ENCODE data around the gene SRSF12. TPM values are rescaled to one million over a fixed set of nuclear protein-coding genes. Genes with fewer than 3 reads are reported as not detected.

The SRSF12 gene
- total RNA-seq, 1 donor from 2014 or later: 3.7 TPM

DNA sequence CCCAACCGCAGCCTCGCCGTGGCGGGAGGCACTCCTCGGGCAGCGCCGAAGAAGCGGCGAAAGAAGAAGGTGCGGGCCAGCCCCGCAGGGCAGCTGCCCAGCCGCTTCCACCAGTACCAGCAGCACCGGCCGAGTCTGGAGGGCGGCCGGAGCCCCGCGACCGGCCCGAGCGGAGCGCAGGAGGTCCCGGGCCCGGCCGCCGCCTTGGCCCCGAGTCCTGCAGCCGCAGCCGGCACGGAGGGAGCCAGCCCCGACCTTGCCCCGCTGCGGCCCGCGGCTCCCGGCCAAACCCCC lies 36.8 kb downstream of the SRSF12 start:
- Mint-ChIP-seq H3K4me1 (ENCODE audit: unreplicated experiment) (peaks cover 37% of the 10 kb centered on the region), H3K27ac (ENCODE audit: unreplicated experiment) (peak overlapping the region; percentile 99), H3K9me3 (ENCODE audit: unreplicated experiment) (no peaks in the 10 kb centered on the region), H3K36me3 (ENCODE audit: unreplicated experiment) (peaks cover 30% of the 10 kb centered on the region), H3K4me3 (ENCODE audit: unreplicated experiment) (peak overlapping the region; percentile 87), H3K27me3 (ENCODE audit: unreplicated experiment) (no peaks in the 10 kb centered on the region)
- no peak for DNase-seq (ENCODE audit: extremely low spot score, unreplicated experiment)
- TF ChIP-seq, protein P1, sequence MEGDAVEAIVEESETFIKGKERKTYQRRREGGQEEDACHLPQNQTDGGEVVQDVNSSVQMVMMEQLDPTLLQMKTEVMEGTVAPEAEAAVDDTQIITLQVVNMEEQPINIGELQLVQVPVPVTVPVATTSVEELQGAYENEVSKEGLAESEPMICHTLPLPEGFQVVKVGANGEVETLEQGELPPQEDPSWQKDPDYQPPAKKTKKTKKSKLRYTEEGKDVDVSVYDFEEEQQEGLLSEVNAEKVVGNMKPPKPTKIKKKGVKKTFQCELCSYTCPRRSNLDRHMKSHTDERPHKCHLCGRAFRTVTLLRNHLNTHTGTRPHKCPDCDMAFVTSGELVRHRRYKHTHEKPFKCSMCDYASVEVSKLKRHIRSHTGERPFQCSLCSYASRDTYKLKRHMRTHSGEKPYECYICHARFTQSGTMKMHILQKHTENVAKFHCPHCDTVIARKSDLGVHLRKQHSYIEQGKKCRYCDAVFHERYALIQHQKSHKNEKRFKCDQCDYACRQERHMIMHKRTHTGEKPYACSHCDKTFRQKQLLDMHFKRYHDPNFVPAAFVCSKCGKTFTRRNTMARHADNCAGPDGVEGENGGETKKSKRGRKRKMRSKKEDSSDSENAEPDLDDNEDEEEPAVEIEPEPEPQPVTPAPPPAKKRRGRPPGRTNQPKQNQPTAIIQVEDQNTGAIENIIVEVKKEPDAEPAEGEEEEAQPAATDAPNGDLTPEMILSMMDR (IDR thresholded peaks at IDR 0.05): no peak

DNA sequence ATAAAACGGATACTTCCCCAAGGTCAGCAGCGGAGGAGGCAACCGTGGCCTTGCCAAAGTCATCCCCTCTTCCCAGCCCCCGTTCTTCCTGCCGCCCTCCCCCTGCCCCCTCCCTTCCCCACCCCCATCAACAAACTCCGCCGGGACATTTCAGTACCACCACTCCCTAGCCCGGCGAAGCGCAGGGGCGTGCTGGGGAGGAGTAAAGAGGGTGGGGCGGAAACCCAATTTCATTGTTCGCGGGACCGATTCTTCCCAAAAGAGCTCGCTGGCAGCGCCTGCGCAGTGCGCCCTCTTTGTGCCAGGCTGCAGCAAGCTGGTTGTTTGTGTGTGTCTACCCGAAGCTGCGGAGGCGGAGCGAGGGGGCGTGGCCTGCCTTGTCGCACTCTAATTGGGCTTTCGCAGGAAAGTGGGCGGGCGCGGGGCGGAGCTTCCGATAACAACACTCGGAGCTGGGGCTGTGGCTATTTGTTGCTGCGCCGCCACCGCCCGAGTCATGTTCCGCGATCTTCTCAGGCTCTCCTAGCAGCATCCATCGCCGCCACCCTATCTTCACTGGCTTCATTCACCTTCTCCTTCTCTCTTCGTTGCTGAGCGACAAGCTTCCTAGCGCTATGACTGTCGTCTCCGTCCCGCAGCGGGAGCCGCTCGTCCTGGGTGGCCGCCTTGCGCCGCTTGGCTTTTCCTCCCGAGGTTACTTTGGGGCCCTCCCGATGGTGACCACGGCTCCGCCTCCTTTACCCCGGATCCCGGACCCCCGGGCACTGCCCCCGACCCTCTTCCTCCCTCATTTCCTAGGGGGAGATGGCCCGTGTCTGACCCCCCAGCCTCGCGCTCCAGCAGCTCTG lies 37.4 kb downstream of the SRSF12 start, which contains the start of gene PNRC1:
TSS of gene PNRC1 (plus strand) at position 471 of the 848 bp plus-strand sequence. CDS start at position 615, 144 bp downstream.
- H3K27me3 Mint-ChIP-seq (ENCODE audit: unreplicated experiment): no peaks in the 10 kb centered on the region
- H3K9me3 Mint-ChIP-seq (ENCODE audit: unreplicated experiment): no peaks in the 10 kb centered on the region
- H3K4me3 Mint-ChIP-seq (ENCODE audit: unreplicated experiment): peak within 1 kb of the TSS; percentile 91
- peaks cover 37% of the 10 kb centered on the region for H3K4me1 Mint-ChIP-seq (ENCODE audit: unreplicated experiment)
- H3K36me3 Mint-ChIP-seq (ENCODE audit: unreplicated experiment): peaks cover 25% of the 10 kb centered on the region
- peak within 1 kb of the TSS; percentile 99 for H3K27ac Mint-ChIP-seq (ENCODE audit: unreplicated experiment)
- TF ChIP-seq, protein P1 (IDR thresholded peaks at IDR 0.05): no peak
- peak; percentile 100 for DNase-seq (ENCODE audit: extremely low spot score, unreplicated experiment)

DNA sequence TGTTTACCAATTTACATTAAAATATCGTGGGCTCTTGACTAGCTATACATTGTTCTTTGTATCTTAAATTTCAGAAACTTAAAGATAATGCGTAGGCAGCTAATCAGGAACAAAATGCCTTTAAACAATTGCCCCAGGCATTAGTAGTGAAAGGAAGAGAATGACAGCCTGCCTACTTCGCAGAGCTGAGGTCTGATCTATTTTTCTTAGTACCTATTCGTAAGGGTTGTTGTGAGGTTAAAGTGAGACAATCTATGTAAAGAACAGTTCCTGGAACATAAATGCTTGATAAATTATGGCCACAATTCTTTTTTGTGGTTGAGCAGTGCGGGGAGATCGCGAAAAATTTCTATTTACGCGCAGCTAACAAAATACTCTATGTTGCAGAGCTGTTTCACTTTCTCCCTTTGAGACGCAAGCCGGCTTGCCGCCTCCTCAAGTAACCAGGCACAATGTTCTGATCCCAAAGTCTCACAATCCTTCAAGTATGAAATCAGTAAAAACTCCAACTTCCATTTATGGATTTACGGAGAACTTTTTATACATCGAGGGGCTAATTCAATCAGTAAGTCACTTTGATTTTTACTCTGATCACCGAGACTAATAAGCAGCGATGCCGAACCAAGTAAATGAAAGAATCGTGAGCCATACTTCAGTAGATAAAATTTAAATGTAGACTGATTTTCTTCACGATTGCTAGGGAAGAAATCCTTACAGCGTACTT lies 38.2 kb downstream of the SRSF12 start:
- TF ChIP-seq, protein P1 (IDR thresholded peaks at IDR 0.05): no peak
- peak overlapping the region; percentile 99 for H3K27ac Mint-ChIP-seq (ENCODE audit: unreplicated experiment)
- H3K4me1 Mint-ChIP-seq (ENCODE audit: unreplicated experiment): peaks cover 29% of the 10 kb centered on the region
- DNase-seq (ENCODE audit: extremely low spot score, unreplicated experiment): no peak
- peaks cover 17% of the 10 kb centered on the region for H3K36me3 Mint-ChIP-seq (ENCODE audit: unreplicated experiment)
- H3K9me3 Mint-ChIP-seq (ENCODE audit: unreplicated experiment): no peaks in the 10 kb centered on the region
- no peaks in the 10 kb centered on the region for H3K27me3 Mint-ChIP-seq (ENCODE audit: unreplicated experiment)
- H3K4me3 Mint-ChIP-seq (ENCODE audit: unreplicated experiment): peak overlapping the region; percentile 87

DNA sequence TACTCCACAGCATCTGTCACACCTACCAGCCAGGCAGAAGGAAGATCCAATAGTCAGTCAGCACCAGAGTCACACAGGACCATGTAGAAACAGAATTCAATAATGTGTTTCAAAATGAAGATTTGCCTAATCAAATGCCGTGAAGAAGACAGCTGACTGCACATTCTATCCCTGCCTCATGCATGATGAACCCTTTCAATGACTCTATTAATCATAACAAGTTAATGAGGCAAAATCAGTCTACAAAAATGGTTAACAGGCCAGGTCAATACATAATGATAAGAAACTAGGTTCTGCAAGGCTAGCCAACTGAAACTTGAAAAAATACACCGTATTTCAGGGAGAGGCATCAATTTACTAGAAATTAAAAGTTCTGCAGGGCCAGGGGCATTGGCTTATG lies 44.0 kb downstream of the SRSF12 start:
- H3K36me3 Mint-ChIP-seq (ENCODE audit: unreplicated experiment): no peaks in the 10 kb centered on the region
- no peak overlapping the region for H3K4me3 Mint-ChIP-seq (ENCODE audit: unreplicated experiment)
- no peak for DNase-seq (ENCODE audit: extremely low spot score, unreplicated experiment)
- no peak overlapping the region for H3K27ac Mint-ChIP-seq (ENCODE audit: unreplicated experiment)
- no peaks in the 10 kb centered on the region for H3K9me3 Mint-ChIP-seq (ENCODE audit: unreplicated experiment)
- H3K27me3 Mint-ChIP-seq (ENCODE audit: unreplicated experiment): no peaks in the 10 kb centered on the region
- peaks cover 16% of the 10 kb centered on the region for H3K4me1 Mint-ChIP-seq (ENCODE audit: unreplicated experiment)
- TF ChIP-seq, protein P1 (IDR thresholded peaks at IDR 0.05): no peak

DNA sequence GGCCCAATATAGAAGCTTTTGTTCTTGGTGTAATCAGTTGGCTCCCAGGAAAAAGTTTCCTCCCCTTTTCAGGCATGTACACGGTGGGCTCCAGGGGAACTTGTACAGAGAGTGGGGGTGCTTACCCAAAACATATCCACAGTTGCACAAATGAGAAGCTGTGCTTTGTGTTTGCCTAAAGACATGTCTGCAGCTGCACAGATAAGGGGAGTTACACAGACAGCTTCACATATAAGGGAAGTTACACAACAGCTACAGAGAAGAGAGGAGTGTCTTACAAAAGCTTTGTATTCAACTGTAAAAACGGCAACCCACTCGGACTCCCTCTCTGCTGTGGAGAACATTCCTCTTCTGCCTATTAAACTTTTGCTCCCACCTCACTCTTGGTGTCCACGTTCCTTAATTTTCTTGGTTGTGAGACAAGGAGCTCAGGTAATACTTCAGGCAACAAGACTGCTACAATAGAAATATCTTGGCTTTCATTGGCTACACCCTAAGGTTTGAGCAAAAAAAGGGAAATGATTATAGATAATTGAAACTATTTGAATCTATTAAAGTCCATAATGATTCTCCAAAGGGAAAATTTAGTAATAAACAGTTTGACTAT lies 44.8 kb downstream of the SRSF12 start:
- TF ChIP-seq, protein P1 (IDR thresholded peaks at IDR 0.05): no peak
- no peaks in the 10 kb centered on the region for H3K27me3 Mint-ChIP-seq (ENCODE audit: unreplicated experiment)
- peaks cover 11% of the 10 kb centered on the region for H3K4me1 Mint-ChIP-seq (ENCODE audit: unreplicated experiment)
- no peak overlapping the region for H3K4me3 Mint-ChIP-seq (ENCODE audit: unreplicated experiment)
- H3K36me3 Mint-ChIP-seq (ENCODE audit: unreplicated experiment): no peaks in the 10 kb centered on the region
- peak overlapping the region; percentile 27 for H3K27ac Mint-ChIP-seq (ENCODE audit: unreplicated experiment)
- H3K9me3 Mint-ChIP-seq (ENCODE audit: unreplicated experiment): no peaks in the 10 kb centered on the region
- no peak for DNase-seq (ENCODE audit: extremely low spot score, unreplicated experiment)

All from osteocyte (in vitro differentiated cells).